ENCODE data around the gene LRCH1.

The LRCH1 gene

DNA sequence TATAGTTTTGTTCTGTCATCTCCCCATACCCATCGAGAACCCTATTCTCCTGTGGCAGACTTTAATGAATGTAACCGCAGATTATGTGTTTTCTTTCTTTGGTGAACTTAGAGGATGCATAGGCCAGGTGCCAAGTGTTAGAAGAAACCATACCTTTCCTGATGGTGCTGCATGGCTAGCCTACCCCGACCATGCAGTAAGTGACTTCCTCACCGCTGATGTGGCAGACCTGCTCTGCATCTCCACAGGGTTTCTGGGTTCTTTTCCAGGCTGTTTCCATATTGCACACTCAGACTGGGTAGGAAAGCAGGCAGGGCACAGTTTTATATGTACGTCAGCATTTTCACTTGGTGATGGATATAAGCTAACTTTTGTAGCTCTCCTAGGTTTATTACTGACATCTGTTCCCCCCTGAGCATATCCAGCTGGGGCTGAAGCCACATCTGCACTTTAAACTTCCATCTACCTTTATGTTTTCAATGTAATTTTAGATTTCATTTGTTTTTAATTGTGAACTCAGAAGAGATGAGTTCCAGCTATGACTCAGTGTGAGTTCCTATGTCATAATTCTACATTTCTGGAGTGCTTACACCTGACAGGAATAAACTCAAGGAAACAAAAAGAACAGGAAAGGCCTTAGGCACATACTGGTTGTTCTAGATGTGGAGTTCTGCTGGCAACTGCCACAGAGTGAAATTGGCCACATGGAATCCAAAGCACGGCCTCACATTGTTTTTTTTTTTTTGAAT lies 42.3 kb downstream of the LRCH1 start:
- DNase-seq, result no peak

DNA sequence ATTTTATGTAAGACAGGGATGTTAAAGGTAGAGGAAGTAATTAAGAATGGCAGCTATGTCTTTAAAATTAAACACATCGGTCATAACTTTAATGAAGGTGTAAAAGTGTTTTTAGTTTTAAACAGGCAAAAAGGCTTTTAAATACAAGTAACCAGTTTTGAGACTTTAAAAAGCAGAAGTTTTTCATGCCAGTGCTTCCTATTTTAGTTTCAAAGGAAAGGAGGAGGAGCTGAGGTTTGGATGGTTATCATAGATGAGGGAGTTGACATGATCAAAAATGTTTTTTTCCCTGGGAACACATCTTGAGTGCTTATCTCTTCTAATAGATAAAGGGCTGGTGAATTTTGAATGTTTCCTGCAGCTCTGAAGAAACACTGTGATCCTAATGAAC lies 42.9 kb downstream of the LRCH1 start:
- DNase-seq, result no peak

DNA sequence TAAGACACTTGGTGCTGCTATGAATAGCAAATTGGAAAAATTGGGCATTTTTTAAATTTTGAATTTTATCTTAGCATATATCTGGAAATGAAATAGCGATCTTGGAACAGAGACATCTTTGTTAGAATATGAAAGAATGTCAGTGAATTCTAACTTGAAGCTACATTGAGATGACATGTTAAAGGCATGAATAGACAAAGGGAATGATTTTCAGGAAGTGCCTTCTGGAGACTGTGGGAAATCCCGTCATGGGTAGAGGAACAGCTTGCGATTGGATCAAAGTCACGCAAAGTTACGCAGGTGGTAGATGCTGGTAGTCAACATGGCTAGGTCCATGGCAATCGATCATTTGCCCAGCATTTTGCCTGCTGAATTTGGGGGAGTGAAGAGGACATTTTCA lies 43.5 kb downstream of the LRCH1 start:
- no peak for DNase-seq

DNA sequence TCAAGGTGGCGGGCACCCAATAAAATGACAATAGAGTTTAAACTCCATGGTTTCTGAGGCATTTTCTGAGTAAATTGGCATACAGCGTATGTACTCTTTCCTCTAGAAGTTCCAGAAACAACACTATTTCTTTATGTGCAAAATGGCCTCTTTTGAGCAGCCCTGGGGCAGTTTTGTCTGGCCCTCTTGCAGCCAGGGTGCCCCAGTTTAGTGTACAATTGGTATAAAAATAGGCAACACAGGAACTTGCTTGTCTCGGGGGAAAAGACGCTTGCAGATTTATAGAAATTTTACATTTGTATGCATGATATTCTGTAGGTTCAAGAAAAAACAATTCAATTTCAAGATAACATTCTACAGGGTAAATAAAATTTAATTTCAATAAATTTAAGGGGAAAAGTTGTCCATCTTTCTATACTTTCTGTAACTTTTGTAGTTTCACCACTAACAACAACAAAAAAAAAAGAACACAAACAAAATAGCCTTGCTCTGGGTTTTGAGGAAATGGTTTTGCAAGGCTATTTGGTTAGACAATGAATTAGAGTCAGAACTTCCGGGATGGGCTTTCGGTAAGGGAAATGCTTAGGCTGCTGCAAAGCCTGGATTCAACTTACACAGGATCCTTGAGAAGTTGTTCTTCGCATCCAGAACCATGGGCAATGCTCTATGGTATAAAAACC lies 45.3 kb downstream of the LRCH1 start:
- no peak for DNase-seq

DNA sequence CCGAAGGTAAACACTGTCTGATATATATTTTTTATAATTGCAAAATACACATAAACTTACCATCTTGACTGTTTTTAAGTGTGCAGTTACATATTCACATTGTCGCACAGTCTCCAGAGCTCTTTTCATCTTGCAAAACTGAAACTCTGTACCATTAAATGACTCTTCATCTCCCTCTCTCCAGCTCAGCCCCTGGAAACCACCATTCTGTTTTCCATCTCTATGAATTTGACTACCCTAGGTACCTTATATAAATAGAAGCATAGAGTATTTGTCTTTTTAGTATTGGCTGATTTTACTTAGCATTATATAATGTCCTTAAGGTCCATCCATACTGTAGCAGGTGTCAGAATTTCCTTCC lies 45.8 kb downstream of the LRCH1 start:
- DNase-seq, result no peak

DNA sequence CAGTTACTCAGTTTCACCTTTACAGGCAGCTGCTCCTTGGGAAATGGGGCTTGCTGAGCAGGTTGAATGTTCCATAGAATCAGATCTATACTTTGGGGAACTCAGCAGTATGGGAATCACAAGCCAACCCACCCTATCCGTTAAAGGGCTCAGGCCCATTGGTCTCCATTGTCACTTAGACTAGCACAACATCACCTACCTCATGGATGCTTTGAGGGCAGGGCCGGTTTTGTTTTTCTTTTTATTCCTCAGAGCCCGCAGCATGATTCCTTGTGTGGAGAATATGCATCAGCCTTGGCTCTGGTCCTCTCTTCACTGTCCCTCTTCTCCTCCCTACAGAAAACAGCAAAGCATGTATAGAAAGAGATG lies 48.0 kb downstream of the LRCH1 start:
- no peak for DNase-seq

DNA sequence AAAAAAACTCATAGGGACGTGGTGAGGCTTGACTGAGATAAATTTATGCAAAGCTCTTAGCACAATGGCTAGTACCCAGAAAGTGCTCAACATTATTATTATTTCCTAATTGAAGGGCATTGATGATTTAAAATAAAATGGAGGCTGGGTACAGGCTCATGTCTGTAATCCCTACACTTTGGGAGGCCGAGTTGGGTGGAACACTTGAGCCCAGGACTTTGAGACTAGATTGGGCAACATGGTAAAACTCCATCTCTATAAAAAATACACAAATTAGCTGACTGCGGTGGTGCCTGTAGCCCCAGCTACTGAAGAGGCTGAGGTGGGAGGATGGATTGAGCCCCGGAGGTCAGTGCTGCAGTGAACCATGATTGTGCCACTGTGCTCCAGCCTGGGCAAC lies 49.6 kb downstream of the LRCH1 start:
- DNase-seq, result no peak

DNA sequence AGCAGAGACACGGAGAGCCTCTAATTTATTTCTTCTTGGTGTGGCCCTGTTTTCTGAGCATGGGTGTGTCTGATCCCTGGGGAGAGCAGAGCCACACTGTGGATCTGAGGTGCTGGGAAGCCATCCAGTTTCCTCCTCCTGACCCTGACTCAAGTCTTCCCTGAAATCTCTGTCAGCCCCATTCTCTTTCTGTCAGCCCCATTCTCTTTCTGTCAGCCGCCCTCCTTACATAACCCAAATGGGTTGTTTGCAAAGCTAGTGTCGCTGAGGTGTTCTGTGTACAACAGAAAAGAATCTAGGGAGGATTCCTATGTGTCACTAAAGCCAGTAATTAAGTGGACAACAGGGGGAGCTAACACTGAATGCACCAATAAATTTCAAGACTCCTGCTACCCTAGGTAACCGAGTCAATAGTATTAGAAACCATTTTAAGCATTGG lies 50.2 kb downstream of the LRCH1 start:
- no peak for DNase-seq

DNA sequence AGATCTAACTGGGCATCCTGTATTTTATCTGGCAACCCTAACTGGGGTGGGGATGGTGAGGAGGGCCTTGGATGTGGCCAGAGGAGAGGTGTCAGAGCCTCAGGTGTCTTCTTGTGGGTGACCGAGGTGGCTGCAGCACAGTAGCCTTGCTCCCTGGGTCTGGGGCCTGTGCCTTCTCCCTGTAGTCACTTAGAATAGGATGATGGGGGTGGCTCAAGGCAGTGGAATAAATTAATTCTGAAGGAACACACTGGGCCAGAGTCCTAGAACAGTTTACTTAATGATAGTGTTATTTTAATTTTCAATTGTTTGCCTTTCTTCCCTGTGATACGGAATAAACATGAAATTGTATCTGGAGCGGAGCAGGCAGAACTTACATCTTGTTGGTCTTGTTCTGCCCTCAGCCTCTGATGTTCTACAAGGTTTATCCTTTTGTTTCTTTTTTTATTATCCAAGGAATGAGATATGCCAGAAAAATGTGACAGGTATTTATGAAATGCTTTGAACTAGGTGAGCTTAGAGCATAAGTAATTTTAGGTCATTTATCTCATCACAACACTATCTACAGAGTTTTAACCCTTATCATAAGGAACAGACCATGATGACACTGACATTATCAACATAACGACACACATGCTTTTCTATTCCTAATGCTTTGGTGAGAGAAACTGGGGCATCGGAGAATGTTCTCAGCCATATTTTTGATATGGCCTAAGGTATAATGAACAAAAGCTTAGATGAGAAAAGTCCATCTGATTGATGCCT lies 51.4 kb downstream of the LRCH1 start:
- DNase-seq, result no peak

DNA sequence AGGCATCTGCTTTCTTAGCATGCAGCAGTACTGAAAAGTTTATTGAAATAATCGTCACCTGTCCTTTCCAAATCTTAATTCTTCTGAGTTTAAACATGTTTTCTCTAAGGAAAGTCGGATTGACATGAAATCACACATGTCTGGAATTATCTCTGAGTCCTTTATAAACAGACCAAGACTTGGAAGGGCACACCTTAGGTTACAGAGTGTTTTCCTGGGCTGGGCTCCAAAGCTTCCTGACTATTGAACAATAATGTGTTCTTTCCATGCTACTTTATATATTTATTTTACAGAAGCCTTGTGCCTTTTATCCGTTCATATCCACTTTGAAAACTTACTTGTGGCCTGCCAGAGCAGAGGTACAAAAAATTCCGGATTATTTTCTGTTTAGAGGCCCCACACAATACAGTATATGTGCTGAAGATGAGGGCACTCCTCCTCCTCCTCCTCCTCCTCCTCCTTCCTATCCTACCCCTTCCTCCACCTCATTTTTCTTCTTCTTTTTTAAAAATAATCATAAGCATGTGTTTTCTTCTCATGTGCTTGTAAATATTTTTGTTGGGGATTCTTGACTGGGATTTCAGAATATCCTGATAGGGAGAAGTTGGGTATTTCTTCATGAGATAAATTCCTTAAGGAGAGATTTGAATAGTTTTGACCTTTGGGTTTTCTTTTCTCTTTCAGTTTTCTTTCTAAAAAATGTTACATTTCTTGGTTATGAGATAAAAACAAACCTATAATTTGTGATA lies 52.3 kb downstream of the LRCH1 start:
- DNase-seq, result no peak

DNA sequence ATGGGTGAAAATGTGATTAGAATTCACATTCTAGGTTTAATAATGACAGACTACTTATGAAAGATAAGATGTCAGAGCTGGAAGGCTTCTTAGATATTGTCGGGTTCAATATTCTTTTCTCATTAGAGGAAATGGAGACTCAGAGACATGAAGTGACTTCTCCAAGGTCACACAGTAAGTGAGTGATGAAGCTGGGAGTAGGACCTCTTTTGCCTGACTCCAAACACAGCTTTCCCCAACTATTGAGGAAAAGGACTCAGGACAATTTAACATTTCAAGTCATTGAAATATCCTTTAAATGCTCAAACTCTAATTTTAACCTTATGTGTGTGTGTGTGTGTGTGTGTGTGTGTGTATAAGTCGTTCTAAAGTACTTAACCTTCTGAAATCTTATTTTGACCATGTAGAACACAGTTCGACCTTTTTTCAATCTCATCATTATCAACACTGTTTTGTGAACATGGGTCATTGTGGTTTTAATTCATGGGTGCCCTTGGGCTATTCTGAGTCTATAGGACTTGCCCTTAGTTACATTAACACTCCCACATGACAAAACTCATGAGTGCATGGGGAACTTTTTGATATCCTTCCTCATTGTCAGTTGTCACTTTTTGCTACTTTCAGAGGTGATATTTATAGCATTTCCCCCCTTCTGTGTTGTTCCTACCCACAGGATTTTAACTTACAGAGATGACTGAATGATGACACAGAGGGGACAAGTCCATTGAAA lies 53.0 kb downstream of the LRCH1 start:
- no peak for DNase-seq

DNA sequence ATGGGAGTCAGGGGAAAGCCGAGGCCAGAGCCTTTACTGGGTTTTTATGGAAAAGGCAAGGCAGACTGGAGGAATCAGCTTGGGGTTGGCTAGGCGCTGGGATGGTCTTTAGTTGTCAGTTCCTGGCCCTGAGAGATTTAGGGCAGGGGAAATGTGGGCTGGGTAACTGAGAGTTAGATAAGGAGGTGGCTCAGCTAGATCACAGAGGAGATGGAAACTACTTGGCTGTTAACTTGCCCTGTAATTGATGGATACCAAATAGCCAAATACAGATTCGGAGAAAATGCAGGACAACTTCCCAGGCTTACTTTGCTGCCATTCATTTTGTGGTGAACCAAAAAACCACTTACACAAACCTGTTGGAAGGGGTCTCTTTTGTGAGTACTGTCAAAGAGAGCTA lies 54.0 kb downstream of the LRCH1 start:
- DNase-seq, result no peak

DNA sequence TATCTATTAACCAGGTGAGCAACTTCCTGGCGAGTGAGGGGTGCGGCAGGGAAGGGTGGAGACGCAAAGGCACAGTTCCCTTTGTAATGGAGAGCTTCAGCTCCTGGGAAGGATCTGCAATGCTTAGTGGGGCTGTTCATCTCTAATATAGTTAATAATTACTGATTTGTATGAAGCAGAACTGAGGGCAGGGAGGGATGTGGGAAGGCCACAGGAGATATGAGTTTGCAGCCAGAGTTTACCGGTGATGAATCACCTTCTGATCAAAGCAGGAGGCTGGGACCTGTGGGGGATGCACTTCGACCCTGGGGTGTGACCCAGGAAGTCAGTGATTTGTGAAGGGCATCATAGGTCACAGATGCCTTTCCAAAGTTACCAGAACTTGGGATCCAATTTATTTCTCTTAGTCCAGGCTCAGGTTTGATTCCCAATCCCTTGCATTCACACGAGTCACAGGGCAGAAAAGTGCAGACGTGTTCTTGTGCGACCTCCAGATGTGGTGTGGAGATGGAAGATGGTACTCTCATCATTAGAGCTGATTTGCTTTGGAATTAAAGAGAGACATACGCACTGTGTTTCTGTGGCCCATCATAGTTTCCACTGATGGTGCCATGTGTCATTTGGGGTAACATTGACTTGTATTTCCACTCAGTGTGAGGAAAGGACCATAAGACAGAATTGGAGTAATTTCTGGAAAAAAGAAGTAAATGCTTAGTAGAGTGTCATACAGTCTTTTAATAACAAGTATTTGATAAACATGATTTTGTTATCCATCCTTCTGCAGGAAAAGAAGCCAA lies 55.0 kb downstream of the LRCH1 start:
- DNase-seq, result no peak

DNA sequence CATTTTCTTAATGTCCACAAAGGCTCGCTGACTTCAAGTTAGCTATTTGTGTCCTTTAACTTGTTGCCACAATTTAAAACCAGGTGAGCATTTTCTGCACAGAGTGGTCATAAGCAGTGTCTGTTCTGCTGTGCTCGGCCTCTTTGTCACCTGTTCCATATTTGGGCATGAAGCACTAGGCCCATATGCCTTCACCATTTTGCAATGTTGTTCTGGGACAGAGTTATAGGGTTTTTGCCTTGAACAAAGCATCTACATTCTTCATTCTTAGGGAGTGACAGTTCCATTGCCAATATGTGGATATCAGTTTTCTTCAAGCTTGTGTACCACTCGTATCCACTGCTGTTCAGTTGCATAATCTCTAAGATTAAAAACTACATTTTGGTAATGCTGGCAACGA lies 56.1 kb downstream of the LRCH1 start:
- DNase-seq, result no peak

DNA sequence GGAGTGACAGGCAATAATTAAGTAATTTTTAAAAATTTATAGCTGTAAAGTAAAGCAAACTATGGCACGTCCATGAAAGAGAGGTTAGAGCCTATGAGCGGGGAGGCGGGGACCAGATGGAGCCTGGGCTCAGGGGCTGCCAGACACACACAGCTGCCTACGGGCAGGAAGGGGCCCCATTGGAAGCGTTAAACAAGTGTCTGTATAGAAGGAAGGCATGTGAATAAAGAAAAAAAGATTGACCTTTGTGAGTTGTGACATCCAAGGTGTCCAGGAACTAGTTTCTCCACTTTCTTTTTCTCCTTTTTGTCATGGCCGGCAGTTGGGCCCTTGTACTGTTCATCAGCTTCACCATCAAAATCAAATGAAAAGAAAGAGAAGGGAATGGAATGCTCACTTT lies 56.8 kb downstream of the LRCH1 start:
- no peak for DNase-seq

DNA sequence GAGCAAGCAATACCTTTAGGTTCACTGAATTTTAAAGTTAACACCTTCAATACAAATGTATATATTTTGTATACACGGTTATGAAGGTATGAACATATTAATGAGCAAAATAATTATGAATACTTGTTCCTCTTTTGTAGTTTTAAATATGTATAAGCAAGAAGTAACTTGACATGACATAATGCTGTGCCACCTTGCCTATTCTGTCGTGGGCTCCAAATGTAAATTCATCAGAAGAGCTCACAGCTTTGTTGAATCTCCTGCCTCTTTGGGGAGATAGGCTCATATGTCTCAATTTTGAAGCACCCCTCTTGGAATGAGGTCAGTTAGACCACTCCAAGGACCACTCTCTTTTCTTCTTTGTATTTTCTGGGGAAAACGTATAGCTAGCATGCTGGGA lies 59.3 kb downstream of the LRCH1 start:
- DNase-seq, result no peak

DNA sequence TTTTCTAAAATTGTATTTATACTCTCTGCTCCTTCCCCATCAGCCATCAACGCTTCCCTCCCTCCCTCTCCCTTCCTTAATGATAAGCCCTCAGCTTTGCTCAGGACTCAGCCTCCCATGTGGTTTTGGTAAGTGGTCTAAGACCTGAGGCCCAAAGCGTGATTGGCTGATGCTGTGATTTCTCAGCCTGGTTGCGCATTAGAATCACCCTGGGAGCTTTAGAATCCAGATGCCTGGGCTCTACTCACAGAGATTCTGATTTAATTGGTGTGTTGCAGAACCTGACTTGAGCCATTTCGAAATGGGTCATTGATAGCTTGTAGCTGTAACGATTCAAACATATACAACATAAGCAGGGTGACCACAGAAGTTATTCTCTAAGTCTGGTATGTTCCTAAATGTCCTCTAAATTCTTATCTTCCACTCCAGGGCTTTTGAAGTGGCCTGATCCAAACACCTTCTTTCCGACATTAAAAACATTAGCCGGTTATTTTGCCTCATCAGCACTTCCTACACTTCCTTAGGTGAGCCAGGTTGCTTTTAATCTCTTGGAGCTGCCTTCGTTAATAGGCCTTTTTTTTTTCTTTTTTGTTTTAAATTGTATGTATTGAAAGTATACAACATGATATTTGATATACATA lies 60.6 kb downstream of the LRCH1 start:
- no peak for DNase-seq

DNA sequence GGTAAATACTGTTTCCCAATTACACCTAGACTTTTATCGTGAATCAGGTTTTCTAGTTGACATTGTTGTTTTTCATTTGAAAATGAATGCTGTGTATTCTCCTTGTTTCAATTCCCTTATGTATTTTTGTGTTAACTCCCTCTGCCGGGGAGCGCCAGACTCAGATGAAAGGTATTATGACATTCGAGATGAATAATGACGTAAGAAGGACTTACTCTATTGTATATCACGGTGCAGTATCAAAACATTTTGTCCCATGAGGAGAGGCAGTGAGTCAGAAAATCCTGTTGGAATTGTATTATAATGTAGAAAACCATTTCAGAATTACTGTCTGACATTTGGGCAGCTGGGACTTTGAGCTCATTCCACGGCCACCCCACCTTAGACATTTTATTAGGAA lies 61.6 kb downstream of the LRCH1 start:
- DNase-seq, result no peak

DNA sequence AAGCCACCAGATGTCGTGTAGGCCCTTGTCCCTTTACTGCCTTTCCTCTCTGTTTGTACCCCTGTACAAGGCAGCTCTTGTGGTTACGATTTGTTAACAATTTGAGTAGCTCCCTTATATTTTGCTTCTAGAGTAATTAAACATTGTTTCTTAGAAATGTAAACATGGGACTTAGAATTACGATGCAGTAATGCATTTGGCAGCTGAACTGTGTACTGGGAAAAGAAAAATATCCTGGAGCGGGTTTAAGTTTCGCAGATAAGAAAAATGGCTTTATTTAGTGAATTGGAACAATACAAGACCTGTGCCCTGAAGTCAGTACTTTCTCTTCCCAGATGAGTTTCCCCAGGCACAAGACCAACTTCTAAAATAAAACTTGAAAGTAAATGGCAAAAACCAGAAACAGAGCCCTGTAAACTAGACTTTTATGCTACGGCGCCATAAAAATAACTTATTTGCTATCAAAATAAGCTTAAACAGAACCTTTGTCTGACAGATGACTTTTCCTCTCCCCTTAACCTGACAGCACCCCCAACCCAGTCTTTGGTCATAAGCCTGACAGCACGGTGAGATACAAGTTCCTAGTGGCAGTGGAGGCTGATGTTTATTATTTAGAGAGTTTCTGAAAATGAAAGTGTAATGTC lies 63.0 kb downstream of the LRCH1 start:
- DNase-seq, result peak; percentile 76

DNA sequence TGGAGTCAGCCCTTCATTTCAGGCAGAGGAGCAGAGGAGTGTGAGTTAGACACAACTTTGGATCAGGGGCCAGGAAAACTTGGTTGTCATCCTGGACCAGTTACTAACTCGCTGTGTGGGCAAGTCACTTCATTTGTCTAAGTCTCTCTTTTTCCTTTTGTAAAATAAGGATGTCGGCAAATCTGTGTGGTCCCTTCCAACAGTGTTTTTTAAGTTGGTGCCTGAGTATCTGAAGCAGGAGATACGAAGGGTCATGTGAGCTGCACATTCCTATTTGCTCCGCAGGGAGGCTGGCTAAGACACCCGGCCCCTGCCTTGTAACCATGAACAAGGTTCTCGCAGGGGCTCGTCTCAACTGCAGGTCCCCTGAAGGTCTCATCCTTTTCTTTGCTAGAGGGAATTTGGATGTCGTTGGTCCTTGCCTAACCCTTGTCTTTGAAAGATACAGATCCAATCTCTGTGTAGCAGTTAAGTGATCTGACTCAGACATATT lies 64.3 kb downstream of the LRCH1 start:
- no peak for DNase-seq

DNA sequence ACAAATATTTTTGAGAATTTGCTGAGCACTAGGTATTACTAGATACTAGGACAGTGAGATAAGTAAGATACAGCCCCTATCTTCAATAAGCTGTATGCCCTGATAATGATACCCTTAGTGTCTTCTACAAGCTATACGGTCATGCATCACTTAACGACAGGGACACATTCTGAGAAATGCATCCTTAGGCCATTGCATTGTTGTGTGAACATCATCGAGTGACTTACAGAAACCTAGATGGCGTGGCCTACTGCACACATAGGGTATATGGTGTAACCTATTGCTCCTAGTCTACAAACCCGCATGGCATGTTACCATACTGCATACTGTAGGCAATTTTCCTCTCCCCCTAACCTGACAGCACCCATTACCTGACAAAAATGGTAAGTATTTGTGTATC lies 64.9 kb downstream of the LRCH1 start:
- no peak for DNase-seq
